ENCODE data around the gene ELN. TPM values are rescaled to one million over a fixed set of nuclear protein-coding genes. Genes with fewer than 3 reads are reported as not detected.

Gene ELN
- total RNA-seq, 2 donors from 2014 or later: 10.3 to 15.0 TPM

GRCh38 chr7:74097937-74098614 is 70.1 kb downstream of the ELN start:
- intact Hi-C loops (cut with DNase I, micrococcal nuclease): no loop called here
- ATAC-seq (no peak), DNase-seq (peak; percentile 16 to 43)

GRCh38 chr7:74099031-74099430 is 71.1 kb downstream of the ELN start:
- no peak for DNase-seq
- intact Hi-C loops (cut with DNase I, micrococcal nuclease): no loop called here
- no peak for ATAC-seq

- ATAC-seq: no peak
- intact Hi-C loops (cut with DNase I, micrococcal nuclease): no loop called here
- peak in 1 of 2 donors; percentile 13 for DNase-seq
Observed at GRCh38 chr7:74101061-74101681, 73.2 kb downstream of the ELN start.

GRCh38 chr7:74103219-74103772 is 75.3 kb downstream of the ELN start:
- DNase-seq (no peak), ATAC-seq (no peak)
- intact Hi-C loops (cut with DNase I, micrococcal nuclease): no loop called here

GRCh38 chr7:74104702-74105101 is 76.7 kb downstream of the ELN start:
- no peak for ATAC-seq
- intact Hi-C loops (cut with DNase I, micrococcal nuclease): no loop called here
- no peak for DNase-seq

- DNase-seq: no peak
- intact Hi-C loops (cut with DNase I, micrococcal nuclease): no loop called here
Observed at GRCh38 chr7:74105992-74106391, 78.0 kb downstream of the ELN start.

GRCh38 chr7:74106846-74107245 is 78.9 kb downstream of the ELN start:
- intact Hi-C loops (cut with DNase I, micrococcal nuclease): no loop called here
- no peak for DNase-seq
- ATAC-seq: no peak

More at GRCh38 chr7:74105992-74106391, 78.0 kb downstream of the ELN start:
- no peak for ATAC-seq

GRCh38 chr7:74115326-74115725 is 87.4 kb downstream of the ELN start:
- ATAC-seq (no peak), DNase-seq (no peak)
- intact Hi-C loops (cut with DNase I, micrococcal nuclease): no loop called here

GRCh38 chr7:74116356-74116755 is 88.4 kb downstream of the ELN start:
- intact Hi-C loops (cut with DNase I, micrococcal nuclease): no loop called here
- ATAC-seq: no peak
- no peak for DNase-seq

Other genes with a start within 250 kb of the ELN start
- 1,000 to 10,000 TPM; 1,078 to 1,246 TPM for gene CLDN4, start 197.2 kb upstream of the ELN start, total RNA-seq
- gene METTL27, start 185.7 kb upstream of the ELN start, total RNA-seq: 1 to 10 TPM; 3.7 to 3.8 TPM
- gene TMEM270, start 167.0 kb upstream of the ELN start, total RNA-seq: not detected
- 10 to 100 TPM; 12.2 to 14.3 TPM for gene LIMK1, start 55.6 kb downstream of the ELN start, total RNA-seq
- 100 to 1,000 TPM; 250 to 271 TPM for gene EIF4H, start 146.2 kb downstream of the ELN start, total RNA-seq
- gene LAT2, start 181.8 kb downstream of the ELN start, total RNA-seq: 1 to 10 TPM; 1.1 to 6.9 TPM
- 10 to 100 TPM; 13.9 to 16.1 TPM for gene RFC2, start 226.2 kb downstream of the ELN start, total RNA-seq